Neural progenitor cell (in vitro differentiated cells): ENCODE results near the gene C2orf68. TPM values are rescaled to one million over a fixed set of nuclear protein-coding genes. Genes with fewer than 3 reads are reported as not detected.

Source experiments
- DNase-seq: peaks from one replicate; pipeline ENCODE4 v3.0.0-alpha.2; 2016; ENCODE audit warnings: low spot score
- H2AFZ ChIP-seq: fragments of 200-600 bp; sonication (generic); replicated peaks from 2 replicates; pipeline ENCODE4 v1.6.1; 2016; ENCODE audit warnings: antibody characterized with exemption
- H3F3A ChIP-seq: fragments of 200-600 bp; sonication (generic); 2 replicates; pipeline ENCODE4 v1.6.1; 2016; ENCODE audit warnings: antibody characterized with exemption, low read depth
- H3K27ac ChIP-seq: fragments of 200-600 bp; sonication (generic); 2 replicates; pipeline ENCODE4 v1.5.1; 2016; ENCODE audit warnings: mild to moderate bottlenecking
- H3K27me3 ChIP-seq: fragments of 200-600 bp; sonication (generic); 2 replicates; pipeline ENCODE4 v1.6.1; 2016; ENCODE audit warnings: mild to moderate bottlenecking, moderate library complexity
- H3K36me3 ChIP-seq: fragments of 200-600 bp; sonication (generic); 2 replicates; pipeline ENCODE4 v1.5.1; 2016
- H3K4me1 ChIP-seq: fragments of 200-600 bp; sonication (generic); 2 replicates; pipeline ENCODE4 v1.6.1; 2016; ENCODE audit warnings: mixed run types
- H3K4me2 ChIP-seq: fragments of 200-600 bp; sonication (generic); 2 replicates; pipeline ENCODE4 v1.6.1; 2016
- H3K4me3 ChIP-seq: fragments of 200-600 bp; sonication (generic); 2 replicates; pipeline ENCODE4 v1.5.1; 2016
- H3K79me2 ChIP-seq: fragments of 200-600 bp; sonication (generic); 2 replicates; pipeline ENCODE4 v1.6.1; 2016; ENCODE audit warnings: low read depth
- H3K9ac ChIP-seq: fragments of 200-600 bp; sonication (generic); 2 replicates; pipeline ENCODE4 v1.6.1; 2016
- H3K9me3 ChIP-seq: fragments of 200-600 bp; sonication (generic); 2 replicates; pipeline ENCODE4 v1.5.1; 2016; ENCODE audit warnings: low read depth
- H4K20me1 ChIP-seq: fragments of 200-600 bp; sonication (generic); 2 replicates; pipeline ENCODE4 v1.6.1; 2016; ENCODE audit warnings: low read depth
- H3K27ac Mint-ChIP-seq: 3 replicates; pipeline ENCODE4 v1.8.0; 2021; ENCODE audit warnings: mixed read lengths
- H3K27me3 Mint-ChIP-seq: 2 replicates; pipeline ENCODE4 v1.8.0; 2022; ENCODE audit warnings: low read depth, mild to moderate bottlenecking, inconsistent platforms, moderate library complexity, mixed read lengths; ENCODE audit not compliant: insufficient read depth
- H3K36me3 Mint-ChIP-seq: 3 replicates; pipeline ENCODE4 v1.8.0; 2021; ENCODE audit warnings: mixed read lengths
- H3K4me1 Mint-ChIP-seq: 3 replicates; pipeline ENCODE4 v1.8.0; 2021; ENCODE audit warnings: mixed read lengths
- H3K4me3 Mint-ChIP-seq: 3 replicates; pipeline ENCODE4 v1.8.0; 2021; ENCODE audit warnings: mild to moderate bottlenecking, moderate library complexity, mixed read lengths
- H3K9me3 Mint-ChIP-seq: 3 replicates; pipeline ENCODE4 v1.8.0; 2020; ENCODE audit warnings: mixed read lengths
- EZH2 ChIP-seq: fragments of 200-600 bp; sonication (generic); IDR thresholded peaks from 2 replicates; pipeline ENCODE4 v1.6.1; 2017; ENCODE audit warnings: antibody characterized with exemption, mild to moderate bottlenecking, moderate library complexity
- EZH2phosphoT487 ChIP-seq: fragments of 200-600 bp; sonication (generic); IDR thresholded peaks from 2 replicates; pipeline ENCODE4 v1.6.1; 2017; ENCODE audit warnings: antibody characterized with exemption
- total RNA-seq: library from RNA; depleted of rRNA; stranded (reverse); fragments of >200 nt; gene quantifications from 2 replicates; pipeline ENCODE4 v1.2.3, GENCODE V29; 2015; ENCODE audit warnings: low replicate concordance
- TF ChIP-seq, protein P1 (sequence below): fragments of 200-600 bp; sonication (generic); IDR thresholded peaks from 2 replicates; pipeline ENCODE4 v1.5.1; 2017; ENCODE audit warnings: antibody characterized with exemption, mild to moderate bottlenecking

Gene C2orf68
- total RNA-seq, 1 donor from 2014 or later: 31.1 TPM

- Mint-ChIP-seq H3K36me3 (no peaks in the 10 kb centered on the region), H3K4me1 (peaks cover 42% of the 10 kb centered on the region), H3K4me3 (no peak overlapping the region), H3K27ac (no peak overlapping the region), H3K9me3 (no peaks in the 10 kb centered on the region), H3K27me3 (peaks cover 11% of the 10 kb centered on the region)
- Histone ChIP-seq H3K9ac (no peak overlapping the region), H3K4me3 (no peak overlapping the region), H3K4me1 (peaks cover 34% of the 10 kb centered on the region), H4K20me1 (no peaks in the 10 kb centered on the region), H3K79me2 (no peaks in the 10 kb centered on the region), H3K36me3 (no peaks in the 10 kb centered on the region), H2AFZ (no peak overlapping the region), H3K9me3 (no peaks in the 10 kb centered on the region), H3K27me3 (peaks cover 98% of the 10 kb centered on the region), H3F3A (peaks cover 17% of the 10 kb centered on the region), H3K27ac (no peak overlapping the region), H3K4me2 (no peak overlapping the region)
- no peak for DNase-seq
- no peak for TF ChIP-seq EZH2
- no peak for TF ChIP-seq EZH2phosphoT487
- TF ChIP-seq, protein P1, sequence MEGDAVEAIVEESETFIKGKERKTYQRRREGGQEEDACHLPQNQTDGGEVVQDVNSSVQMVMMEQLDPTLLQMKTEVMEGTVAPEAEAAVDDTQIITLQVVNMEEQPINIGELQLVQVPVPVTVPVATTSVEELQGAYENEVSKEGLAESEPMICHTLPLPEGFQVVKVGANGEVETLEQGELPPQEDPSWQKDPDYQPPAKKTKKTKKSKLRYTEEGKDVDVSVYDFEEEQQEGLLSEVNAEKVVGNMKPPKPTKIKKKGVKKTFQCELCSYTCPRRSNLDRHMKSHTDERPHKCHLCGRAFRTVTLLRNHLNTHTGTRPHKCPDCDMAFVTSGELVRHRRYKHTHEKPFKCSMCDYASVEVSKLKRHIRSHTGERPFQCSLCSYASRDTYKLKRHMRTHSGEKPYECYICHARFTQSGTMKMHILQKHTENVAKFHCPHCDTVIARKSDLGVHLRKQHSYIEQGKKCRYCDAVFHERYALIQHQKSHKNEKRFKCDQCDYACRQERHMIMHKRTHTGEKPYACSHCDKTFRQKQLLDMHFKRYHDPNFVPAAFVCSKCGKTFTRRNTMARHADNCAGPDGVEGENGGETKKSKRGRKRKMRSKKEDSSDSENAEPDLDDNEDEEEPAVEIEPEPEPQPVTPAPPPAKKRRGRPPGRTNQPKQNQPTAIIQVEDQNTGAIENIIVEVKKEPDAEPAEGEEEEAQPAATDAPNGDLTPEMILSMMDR: no peak
Measured at GRCh38 chr2:85575739-85576138, 36.1 kb downstream of the C2orf68 start.

DNA sequence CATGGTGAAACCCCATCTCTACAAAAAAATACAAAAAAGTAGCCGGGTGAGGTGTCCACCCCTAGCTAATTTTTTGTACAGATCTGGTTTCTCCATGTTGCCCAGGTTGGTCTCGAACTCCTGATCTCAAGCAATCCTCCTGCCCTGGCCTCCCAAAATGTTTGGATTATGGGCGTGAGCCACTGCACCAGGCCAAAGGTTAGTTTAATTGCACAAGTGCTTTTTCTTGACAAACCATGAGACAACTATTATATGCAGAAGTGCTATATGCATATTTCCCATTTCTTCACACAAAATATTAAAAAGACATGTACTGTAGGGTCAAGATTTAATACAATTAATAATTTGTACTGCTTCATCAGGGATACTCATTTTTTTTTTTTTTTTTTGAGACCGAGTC is 45.6 kb downstream of the C2orf68 start:
- no peak overlapping the region for H3K27ac ChIP-seq
- H3K27ac Mint-ChIP-seq: no peak overlapping the region
- H3K9me3 ChIP-seq: no peaks in the 10 kb centered on the region
- no peak overlapping the region for H3K9ac ChIP-seq
- no peak overlapping the region for H3K4me2 ChIP-seq
- no peak overlapping the region for H3K4me3 Mint-ChIP-seq
- no peaks in the 10 kb centered on the region for H3K9me3 Mint-ChIP-seq
- no peak for DNase-seq
- no peak overlapping the region for H2AFZ ChIP-seq
- H3K4me1 Mint-ChIP-seq: peaks cover 4% of the 10 kb centered on the region
- no peaks in the 10 kb centered on the region for H3K79me2 ChIP-seq
- H3K27me3 ChIP-seq: peaks cover 68% of the 10 kb centered on the region
- no peaks in the 10 kb centered on the region for H3K4me1 ChIP-seq
- H3K27me3 Mint-ChIP-seq: peaks cover 21% of the 10 kb centered on the region
- H3F3A ChIP-seq: no peaks in the 10 kb centered on the region
- TF ChIP-seq EZH2phosphoT487 (no peak), EZH2 (no peak)
- TF ChIP-seq, protein P1: no peak
- no peak overlapping the region for H3K4me3 ChIP-seq
- H4K20me1 ChIP-seq: no peaks in the 10 kb centered on the region
- no peaks in the 10 kb centered on the region for H3K36me3 Mint-ChIP-seq
- no peaks in the 10 kb centered on the region for H3K36me3 ChIP-seq

DNA sequence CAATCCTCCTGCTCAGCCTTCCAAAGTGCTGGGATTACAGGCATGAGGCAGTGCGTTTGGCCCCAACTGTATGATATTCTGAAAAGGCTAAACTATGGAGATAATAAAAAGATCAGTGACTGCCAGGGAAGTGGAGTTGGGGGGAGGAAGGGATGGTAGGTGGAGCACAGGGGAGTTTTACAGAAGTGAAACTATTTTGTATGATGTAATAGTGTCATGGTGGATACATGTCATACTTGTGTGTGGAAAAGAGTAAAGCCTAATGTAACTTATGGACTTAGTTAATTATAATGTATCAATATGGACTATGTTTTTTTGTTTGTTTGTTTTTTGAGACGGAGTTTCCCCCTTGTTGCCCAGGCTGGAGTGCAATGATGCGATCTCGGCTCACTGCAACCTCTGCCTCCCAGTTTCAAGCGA is 47.7 kb downstream of the C2orf68 start:
- no peak overlapping the region for H3K4me2 ChIP-seq
- peaks cover 20% of the 10 kb centered on the region for H3K4me1 Mint-ChIP-seq
- no peaks in the 10 kb centered on the region for H4K20me1 ChIP-seq
- H3K79me2 ChIP-seq: peaks cover 19% of the 10 kb centered on the region
- H3K9me3 Mint-ChIP-seq: no peaks in the 10 kb centered on the region
- peak overlapping the region; percentile 16 for H3K4me3 Mint-ChIP-seq
- no peak for DNase-seq
- no peak for TF ChIP-seq EZH2phosphoT487
- no peak for TF ChIP-seq EZH2
- TF ChIP-seq, protein P1: no peak
- H3K4me1 ChIP-seq: no peaks in the 10 kb centered on the region
- no peaks in the 10 kb centered on the region for H3F3A ChIP-seq
- no peaks in the 10 kb centered on the region for H3K36me3 Mint-ChIP-seq
- H2AFZ ChIP-seq: no peak overlapping the region
- no peak overlapping the region for H3K4me3 ChIP-seq
- H3K27ac ChIP-seq: no peak overlapping the region
- H3K9ac ChIP-seq: no peak overlapping the region
- H3K27me3 Mint-ChIP-seq: peaks cover 17% of the 10 kb centered on the region
- no peaks in the 10 kb centered on the region for H3K36me3 ChIP-seq
- no peaks in the 10 kb centered on the region for H3K9me3 ChIP-seq
- H3K27me3 ChIP-seq: peaks cover 47% of the 10 kb centered on the region
- H3K27ac Mint-ChIP-seq: peak overlapping the region; percentile 18
